Urothelium cell line (cell line): ENCODE results near the gene PGAP3.
A peak's percentile ranks its signal among the peaks of the same experiment; 100 is the strongest.

Experiments used
- DNase-seq: peaks from one replicate; pipeline ENCODE4 v3.0.0; 2011; ENCODE audit warnings: low spot score, mixed read lengths
- FAIRE-seq: peaks from 2 replicates; lab custom pipeline; 2011; peaks lifted over from hg19 to GRCh38; lab: Jason Lieb, UNC

The PGAP3 gene

DNA sequence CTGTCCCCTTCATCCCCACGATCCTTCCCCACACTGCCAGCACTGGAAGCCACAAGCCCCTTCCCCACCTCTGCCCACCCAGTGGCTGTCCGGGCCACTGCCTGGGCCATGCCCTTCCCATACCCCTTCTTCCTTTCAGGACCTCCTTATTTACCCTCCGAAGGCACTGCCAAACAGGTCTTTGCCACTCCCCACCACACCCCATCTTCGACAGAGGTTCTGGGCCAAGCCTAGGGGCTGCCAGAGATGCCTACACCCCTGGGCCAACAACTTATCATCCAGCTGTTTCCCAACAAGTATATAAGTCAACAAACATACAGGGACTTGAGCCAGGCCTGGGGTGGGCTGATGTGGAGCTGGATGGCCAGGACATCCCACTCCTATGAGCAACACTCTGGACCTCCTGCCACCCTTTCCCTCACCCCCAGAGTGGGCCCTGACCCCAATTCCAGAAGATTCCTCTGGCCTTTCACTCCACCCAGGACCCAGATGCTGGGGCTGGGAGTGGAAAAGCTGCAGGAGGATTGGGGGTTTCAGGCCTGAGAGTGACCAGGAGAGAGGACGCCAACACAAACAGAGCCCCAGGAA, 62.6 kb downstream of the PGAP3 start:
- FAIRE-seq = no peak
- DNase-seq = no peak

GRCh38 chr17:39624313-39624712, 63.5 kb downstream of the PGAP3 start:
- FAIRE-seq (no peak), DNase-seq (no peak)

- peak; percentile 86 for DNase-seq
- FAIRE-seq = no peak
These were observed 64.4 kb downstream of the PGAP3 start for GRCh38 chr17:39623356-39623950.

DNA sequence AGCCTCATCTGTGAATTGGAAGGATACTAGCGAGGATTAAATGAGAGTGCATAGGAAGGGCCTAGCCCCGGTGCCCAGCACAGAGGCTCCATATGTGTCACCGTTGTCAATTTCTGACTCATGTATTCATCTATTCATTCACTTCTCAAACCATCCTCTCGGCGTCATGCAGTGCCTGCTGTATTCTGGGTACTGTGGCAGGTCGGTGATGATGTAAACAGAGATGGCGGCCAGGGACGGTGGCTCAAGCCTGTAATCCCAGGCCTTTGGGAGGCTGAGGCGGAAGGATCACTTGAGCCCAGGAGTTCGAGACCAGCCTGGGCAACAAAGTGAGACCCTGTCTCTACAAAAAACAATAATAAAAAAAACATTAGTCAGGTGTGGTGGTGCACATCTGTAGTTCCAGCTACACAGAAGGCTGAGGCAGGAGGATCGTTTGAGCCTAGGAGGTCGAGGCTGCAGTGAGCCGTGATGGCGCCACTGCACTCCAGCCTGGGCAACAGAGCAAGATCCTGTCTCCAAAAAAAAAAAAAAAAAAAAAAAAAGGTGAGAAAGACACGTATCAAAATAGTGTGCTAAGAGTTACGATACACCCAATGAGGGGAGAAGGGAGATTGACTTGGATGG, 65.4 kb downstream of the PGAP3 start:
- FAIRE-seq = no peak
- no peak for DNase-seq

GRCh38 chr17:39621523-39622379, 66.1 kb downstream of the PGAP3 start:
- peak; percentile 88 for FAIRE-seq
- peak; percentile 83 for DNase-seq
